GM18870 (cell line): ENCODE measurements around the gene LCN10.
"Not testable (repeated sequence)": the region's sequence is repeated elsewhere in the genome, so short reads cannot be mapped to it uniquely, and the experiment has no call there.

Source experiments
- ATAC-seq: cut with Tn5 transposase; IDR thresholded peaks from one replicate; pipeline ENCODE4 v1.9.1; 2021; ENCODE audit warnings: moderate library complexity; ENCODE audit not compliant: unreplicated experiment

LCN10 gene

GRCh38 chr9:136773386-136774044 lies 30.8 kb upstream of the LCN10 start:
- no peak for ATAC-seq

- ATAC-seq = no peak
These were observed 29.2 kb upstream of the LCN10 start for GRCh38 chr9:136771907-136772415.

GRCh38 chr9:136769710-136770191 lies 27.0 kb upstream of the LCN10 start:
- ATAC-seq = no peak

- not testable (repeated sequence) for ATAC-seq
These were observed 23.8 kb upstream of the LCN10 start for GRCh38 chr9:136766410-136767120.

GRCh38 chr9:136765745-136766409 lies 23.1 kb upstream of the LCN10 start:
- ATAC-seq = not testable (repeated sequence)

- no peak for ATAC-seq
These were observed 22.3 kb upstream of the LCN10 start for GRCh38 chr9:136765041-136765440.

- ATAC-seq = no peak
These were observed 21.7 kb upstream of the LCN10 start, which contains the start of gene LCN15 for GRCh38 chr9:136764301-136764891. Gene LCN15 (minus strand): TSS chr9:136764518. CDS start chr9:136764488, 30 bp downstream.

GRCh38 chr9:136763649-136764035 lies 20.9 kb upstream of the LCN10 start:
- ATAC-seq = no peak

- no peak for ATAC-seq
These were observed 20.3 kb upstream of the LCN10 start for GRCh38 chr9:136762915-136763648.

- no peak for ATAC-seq
These were observed 19.5 kb upstream of the LCN10 start for GRCh38 chr9:136762221-136762691.

- ATAC-seq = no peak
These were observed 18.8 kb upstream of the LCN10 start for GRCh38 chr9:136761545-136761981.

- not testable (repeated sequence) for ATAC-seq
These were observed 18.2 kb upstream of the LCN10 start for GRCh38 chr9:136760834-136761544.

- no peak for ATAC-seq
These were observed 17.7 kb upstream of the LCN10 start for GRCh38 chr9:136760424-136760823.

GRCh38 chr9:136759436-136760325 lies 16.9 kb upstream of the LCN10 start:
- ATAC-seq = no peak

- ATAC-seq = no peak
These were observed 16.3 kb upstream of the LCN10 start for GRCh38 chr9:136759001-136759400.

- no peak for ATAC-seq
These were observed 15.0 kb upstream of the LCN10 start for GRCh38 chr9:136757751-136758140.

- no peak for ATAC-seq
These were observed 14.6 kb upstream of the LCN10 start for GRCh38 chr9:136757328-136757727.

GRCh38 chr9:136756836-136757235 lies 14.1 kb upstream of the LCN10 start:
- no peak for ATAC-seq

GRCh38 chr9:136756134-136756438 lies 13.3 kb upstream of the LCN10 start:
- ATAC-seq = no peak
